WERI-Rb-1 (cell line): ENCODE results near the gene NCOA6.

Experiments used
- DNase-seq: peaks from one replicate; pipeline ENCODE4 v3.0.0-alpha.2; 2020
- H3K27ac ChIP-seq: fragments of 250-450 bp; sonication (Bioruptor Pico); 2 replicates; pipeline ENCODE4 v1.5.1; 2020; ENCODE audit warnings: mild to moderate bottlenecking, moderate library complexity
- H3K27me3 ChIP-seq: fragments of 250-450 bp; sonication (Bioruptor Pico); 2 replicates; pipeline ENCODE4 v1.5.1; 2021; ENCODE audit warnings: mild to moderate bottlenecking, low read depth, moderate library complexity; ENCODE audit not compliant: insufficient read depth, severe bottlenecking
- H3K36me3 ChIP-seq: fragments of 250-450 bp; sonication (Bioruptor Pico); 2 replicates; pipeline ENCODE4 v1.5.1; 2020; ENCODE audit warnings: mild to moderate bottlenecking, moderate library complexity
- H3K4me3 ChIP-seq: 2 replicates; pipeline ENCODE4 v1.5.1; 2011; ENCODE audit warnings: low read depth, mild to moderate bottlenecking, control low read depth, low read length
- H3K9me3 ChIP-seq: fragments of 250-450 bp; sonication (Bioruptor Pico); 2 replicates; pipeline ENCODE4 v1.5.1; 2021; ENCODE audit warnings: mild to moderate bottlenecking, moderate library complexity; ENCODE audit not compliant: severe bottlenecking
- TF ChIP-seq, protein P1 (sequence below): IDR thresholded peaks from 2 replicates; pipeline ENCODE4 v1.5.1; 2011; ENCODE audit warnings: low read depth, mild to moderate bottlenecking, control low read depth, inconsistent platforms, low read length

NCOA6 gene

DNA sequence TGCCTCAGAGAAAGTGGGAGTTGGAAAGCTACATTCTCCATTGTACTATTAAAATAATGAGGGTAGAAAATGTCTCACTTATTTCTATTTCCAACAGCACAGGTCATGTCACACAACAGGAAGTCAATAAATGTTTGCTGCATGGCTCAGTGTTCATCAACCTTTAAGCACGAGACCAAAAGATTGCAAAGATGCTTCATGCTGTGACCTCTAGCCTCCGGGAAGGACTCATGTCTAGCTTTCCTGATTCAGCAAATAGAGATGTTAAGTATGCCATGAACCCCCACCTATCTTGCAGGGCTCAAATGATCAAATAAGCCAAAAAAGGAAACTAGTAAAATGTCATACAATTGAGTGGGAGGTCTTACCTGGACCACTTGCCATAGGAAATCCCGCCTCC lies 57.4 kb downstream of the NCOA6 start:
- DNase-seq = no peak
- Histone ChIP-seq H3K27me3 (no peaks in the 10 kb centered on the region), H3K9me3 (no peaks in the 10 kb centered on the region), H3K27ac (no peak overlapping the region), H3K4me3 (no peak overlapping the region), H3K36me3 (peaks cover 62% of the 10 kb centered on the region)
- TF ChIP-seq, protein P1, sequence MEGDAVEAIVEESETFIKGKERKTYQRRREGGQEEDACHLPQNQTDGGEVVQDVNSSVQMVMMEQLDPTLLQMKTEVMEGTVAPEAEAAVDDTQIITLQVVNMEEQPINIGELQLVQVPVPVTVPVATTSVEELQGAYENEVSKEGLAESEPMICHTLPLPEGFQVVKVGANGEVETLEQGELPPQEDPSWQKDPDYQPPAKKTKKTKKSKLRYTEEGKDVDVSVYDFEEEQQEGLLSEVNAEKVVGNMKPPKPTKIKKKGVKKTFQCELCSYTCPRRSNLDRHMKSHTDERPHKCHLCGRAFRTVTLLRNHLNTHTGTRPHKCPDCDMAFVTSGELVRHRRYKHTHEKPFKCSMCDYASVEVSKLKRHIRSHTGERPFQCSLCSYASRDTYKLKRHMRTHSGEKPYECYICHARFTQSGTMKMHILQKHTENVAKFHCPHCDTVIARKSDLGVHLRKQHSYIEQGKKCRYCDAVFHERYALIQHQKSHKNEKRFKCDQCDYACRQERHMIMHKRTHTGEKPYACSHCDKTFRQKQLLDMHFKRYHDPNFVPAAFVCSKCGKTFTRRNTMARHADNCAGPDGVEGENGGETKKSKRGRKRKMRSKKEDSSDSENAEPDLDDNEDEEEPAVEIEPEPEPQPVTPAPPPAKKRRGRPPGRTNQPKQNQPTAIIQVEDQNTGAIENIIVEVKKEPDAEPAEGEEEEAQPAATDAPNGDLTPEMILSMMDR = no peak

DNA sequence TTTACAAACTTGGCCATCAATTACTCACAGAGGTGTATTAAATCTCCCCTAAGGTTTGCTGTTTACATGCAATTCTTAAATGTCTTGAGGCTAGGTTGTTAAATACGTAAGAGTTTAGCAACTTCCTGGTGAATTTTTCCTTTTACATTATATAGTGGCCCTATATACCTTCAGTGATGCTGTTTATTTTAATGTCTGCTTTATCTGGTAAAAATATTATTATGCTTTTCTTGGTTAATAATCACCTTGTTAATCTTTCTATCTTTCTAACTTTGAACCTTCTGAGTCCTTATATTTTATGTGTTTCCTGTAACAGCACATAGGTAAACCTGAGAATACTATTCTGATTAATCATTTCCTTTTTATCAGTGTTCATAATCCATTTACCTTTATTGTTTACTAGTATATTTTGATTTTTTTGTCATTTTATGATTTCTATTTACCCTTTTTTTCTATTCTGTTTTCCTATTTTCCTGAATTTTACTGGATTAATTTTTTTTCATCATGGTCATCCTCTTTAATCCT lies 63.4 kb downstream of the NCOA6 start:
- H3K36me3 ChIP-seq = peaks cover 65% of the 10 kb centered on the region
- TF ChIP-seq, protein P1 = no peak

DNA sequence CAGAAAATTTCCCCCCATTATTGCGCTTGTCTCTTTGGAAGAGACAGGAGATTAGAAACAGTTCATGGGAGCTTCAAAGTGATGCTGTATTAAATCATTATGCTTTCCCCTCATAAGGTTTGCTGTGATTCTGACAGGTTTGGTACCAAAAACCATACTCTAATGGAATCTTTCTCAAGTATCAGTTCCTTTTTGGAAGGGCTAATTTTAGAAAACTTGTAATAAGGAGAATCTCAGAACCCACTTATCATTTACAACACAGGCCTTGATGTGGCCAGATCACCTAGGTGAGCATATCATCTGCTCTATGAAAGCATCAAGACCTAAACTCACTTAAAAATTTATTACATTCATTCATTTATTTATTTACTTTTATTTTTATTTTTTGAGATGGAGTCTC lies 70.1 kb downstream of the NCOA6 start:
- DNase-seq = no peak
- Histone ChIP-seq H3K4me3 (no peak overlapping the region), H3K27me3 (no peaks in the 10 kb centered on the region), H3K36me3 (peaks cover 58% of the 10 kb centered on the region), H3K27ac (no peak overlapping the region), H3K9me3 (no peaks in the 10 kb centered on the region)
- TF ChIP-seq, protein P1 = no peak

More for the DNA sequence above, 63.4 kb downstream of the NCOA6 start:
- H3K4me3 ChIP-seq = no peak overlapping the region
- no peaks in the 10 kb centered on the region for H3K9me3 ChIP-seq
- no peak for DNase-seq
- no peaks in the 10 kb centered on the region for H3K27me3 ChIP-seq
- no peak overlapping the region for H3K27ac ChIP-seq

DNA sequence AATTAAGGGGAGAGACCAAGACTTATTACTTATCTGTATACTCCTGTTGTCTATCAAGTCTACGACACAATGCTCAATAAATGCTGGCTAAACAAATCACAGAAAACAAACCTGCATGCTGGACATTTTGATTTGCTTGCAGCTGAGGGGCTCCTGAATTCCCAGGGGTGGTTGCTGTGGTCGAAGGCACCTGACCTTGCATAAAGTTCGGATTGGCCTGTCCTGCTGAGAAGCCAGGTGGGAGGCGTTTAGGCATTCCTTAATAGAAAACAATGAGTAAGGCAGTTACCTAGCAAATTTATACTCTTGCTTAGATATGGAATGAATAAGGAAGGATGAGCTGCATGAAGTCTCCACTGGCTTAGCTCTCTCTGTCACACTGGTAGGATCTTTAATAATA lies 70.8 kb downstream of the NCOA6 start:
- H3K9me3 ChIP-seq = no peaks in the 10 kb centered on the region
- no peaks in the 10 kb centered on the region for H3K27me3 ChIP-seq
- DNase-seq = no peak
- H3K36me3 ChIP-seq = peaks cover 64% of the 10 kb centered on the region
- H3K27ac ChIP-seq = no peak overlapping the region
- TF ChIP-seq, protein P1 = no peak
- H3K4me3 ChIP-seq = no peak overlapping the region

DNA sequence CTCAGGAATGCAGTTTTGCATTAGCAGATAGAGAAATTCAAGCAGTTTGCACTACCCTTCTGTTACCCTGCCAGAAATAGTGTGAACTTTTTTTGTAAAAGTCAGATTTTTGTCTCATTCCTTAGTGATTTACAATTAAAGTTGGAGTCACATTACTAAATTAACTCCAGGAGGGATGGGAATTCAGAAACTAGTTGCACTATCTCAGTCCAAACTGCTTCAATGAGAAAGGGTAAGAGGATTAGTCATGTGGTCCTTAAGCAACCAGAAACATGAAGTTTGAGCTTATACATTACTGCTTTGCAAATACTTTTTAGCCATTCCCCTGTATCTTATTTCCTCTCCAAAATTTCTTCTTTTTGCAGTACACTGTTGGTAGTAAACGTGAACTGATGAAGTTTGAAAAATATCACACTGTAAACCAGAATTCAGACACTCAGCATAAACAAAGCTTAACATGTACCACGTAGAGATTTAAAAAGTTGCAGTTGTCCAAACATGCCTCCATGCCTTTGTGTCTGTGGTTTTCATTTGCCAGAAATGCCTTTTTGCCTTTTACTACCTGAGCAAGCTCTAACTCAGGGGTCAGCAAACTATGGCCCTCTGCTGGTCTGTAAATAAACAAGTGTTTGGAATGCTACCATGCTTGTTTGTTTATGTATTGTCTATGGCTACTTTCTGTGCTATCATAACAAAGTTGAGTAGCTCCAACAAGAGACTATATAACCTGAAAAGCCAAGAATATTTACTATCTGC lies 71.6 kb downstream of the NCOA6 start:
- DNase-seq = no peak
- H3K36me3 ChIP-seq = peaks cover 67% of the 10 kb centered on the region
- no peaks in the 10 kb centered on the region for H3K27me3 ChIP-seq
- no peaks in the 10 kb centered on the region for H3K9me3 ChIP-seq
- no peak overlapping the region for H3K4me3 ChIP-seq
- TF ChIP-seq, protein P1 = no peak
- H3K27ac ChIP-seq = no peak overlapping the region
